AG04449 (cell line): Measurements from ENCODE around the gene TRAPPC5.

Source experiments
- CTCF ChIA-PET: fragments of 350-600 bp; formaldehyde crosslinking; extraction: SDS; loops from one replicate; lab custom pipeline; 2021; ENCODE audit warnings: antibody characterized with exemption; lab: Yijun Ruan, JAX
- POLR2A ChIA-PET: fragments of 400-600, 350-600 bp; formaldehyde crosslinking; extraction: SDS; loops from one replicate; lab custom pipeline; 2020; ENCODE audit warnings: antibody characterized with exemption, inconsistent platforms; lab: Yijun Ruan, JAX
- DNase-seq: peaks from one replicate; pipeline ENCODE4 v3.0.0-alpha.2; 2010; ENCODE audit warnings: low read depth, low spot score
- H3K4me3 ChIP-seq: 2 replicates; pipeline ENCODE4 v1.5.1; 2011; ENCODE audit warnings: low read depth, mild to moderate bottlenecking, control low read depth, low read length
- TF ChIP-seq, protein P1 (sequence below): IDR thresholded peaks from one replicate; pipeline ENCODE4 v1.5.1; 2011; ENCODE audit warnings: mild to moderate bottlenecking, moderate library complexity, low read length, control low read depth, inconsistent platforms; ENCODE audit not compliant: insufficient read depth; ENCODE audit errors: missing control alignments

TRAPPC5 gene

DNA sequence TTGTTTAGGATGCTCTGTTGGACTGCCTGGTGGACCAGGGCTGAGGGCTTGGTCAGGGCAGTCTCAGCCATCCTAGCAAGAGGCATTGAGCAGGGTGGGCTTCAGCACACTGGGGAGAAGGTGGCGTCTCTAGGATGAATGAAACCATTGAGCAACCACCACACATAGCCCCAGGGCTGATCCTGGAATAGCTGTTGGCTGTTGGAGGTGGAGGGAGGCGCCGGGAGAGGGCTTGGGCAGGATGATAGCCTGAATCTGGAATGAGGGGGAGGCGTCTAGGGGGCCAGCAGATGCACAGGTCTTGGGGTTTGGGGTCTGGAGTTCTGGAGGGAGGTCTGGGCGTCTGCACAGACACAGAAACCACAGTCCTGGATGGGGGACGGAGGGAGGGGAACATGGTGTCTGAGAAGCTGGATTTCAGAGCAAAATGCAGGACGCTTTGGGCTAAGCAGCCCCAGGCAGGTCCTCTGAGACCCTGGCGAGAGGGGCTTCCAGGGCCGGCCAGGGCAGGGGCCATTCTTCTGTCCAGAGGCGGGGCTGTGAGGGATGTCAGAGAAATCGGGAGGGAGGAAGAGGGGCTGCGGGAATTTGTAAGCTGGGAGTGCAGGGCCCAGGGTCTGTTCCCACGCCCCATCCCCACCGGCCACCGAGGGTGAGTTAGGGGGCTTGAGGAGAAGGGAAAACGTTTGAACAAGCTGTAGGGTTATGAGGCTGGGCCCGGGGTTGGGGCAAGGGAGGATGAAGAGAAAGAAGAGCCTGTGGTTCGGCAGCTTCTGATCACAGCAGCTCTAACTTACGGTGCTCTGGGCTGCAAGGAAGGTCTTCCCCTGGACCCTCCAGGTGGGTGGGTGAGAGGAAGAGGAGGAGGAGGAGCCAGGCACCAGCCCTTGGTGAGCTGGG lies 5.2 kb downstream of the TRAPPC5 start:
- ChIA-PET POLR2A (interaction anchor here (0.7 to 1.0 kb wide), 2 partner anchors 18 to 163 kb away, joined by 3 read pairs; partner anchors contain the start of gene MCOLN1), CTCF (interaction anchor here (1.3 to 3.2 kb wide), 4 partner anchors 114 to 331 kb away, joined by 3 to 14 read pairs (median 8); no protein-coding TSS in a partner anchor)
- no peak overlapping the region for H3K4me3 ChIP-seq
- DNase-seq, result no peak
- TF ChIP-seq, protein P1, sequence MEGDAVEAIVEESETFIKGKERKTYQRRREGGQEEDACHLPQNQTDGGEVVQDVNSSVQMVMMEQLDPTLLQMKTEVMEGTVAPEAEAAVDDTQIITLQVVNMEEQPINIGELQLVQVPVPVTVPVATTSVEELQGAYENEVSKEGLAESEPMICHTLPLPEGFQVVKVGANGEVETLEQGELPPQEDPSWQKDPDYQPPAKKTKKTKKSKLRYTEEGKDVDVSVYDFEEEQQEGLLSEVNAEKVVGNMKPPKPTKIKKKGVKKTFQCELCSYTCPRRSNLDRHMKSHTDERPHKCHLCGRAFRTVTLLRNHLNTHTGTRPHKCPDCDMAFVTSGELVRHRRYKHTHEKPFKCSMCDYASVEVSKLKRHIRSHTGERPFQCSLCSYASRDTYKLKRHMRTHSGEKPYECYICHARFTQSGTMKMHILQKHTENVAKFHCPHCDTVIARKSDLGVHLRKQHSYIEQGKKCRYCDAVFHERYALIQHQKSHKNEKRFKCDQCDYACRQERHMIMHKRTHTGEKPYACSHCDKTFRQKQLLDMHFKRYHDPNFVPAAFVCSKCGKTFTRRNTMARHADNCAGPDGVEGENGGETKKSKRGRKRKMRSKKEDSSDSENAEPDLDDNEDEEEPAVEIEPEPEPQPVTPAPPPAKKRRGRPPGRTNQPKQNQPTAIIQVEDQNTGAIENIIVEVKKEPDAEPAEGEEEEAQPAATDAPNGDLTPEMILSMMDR, result no peak

GRCh38 chr19:7687177-7687576 lies 6.5 kb downstream of the TRAPPC5 start:
- CTCF ChIA-PET, result no interaction called here
- TF ChIP-seq, protein P1, result no peak
- H3K4me3 ChIP-seq, result no peak overlapping the region
- POLR2A ChIA-PET, result no interaction called here
- DNase-seq, result no peak

GRCh38 chr19:7689165-7689564 lies 8.5 kb downstream of the TRAPPC5 start:
- ChIA-PET POLR2A (no interaction called here), CTCF (interaction anchor here (2.0 kb wide), 1 partner anchor 9 kb away, joined by 14 read pairs; the partner anchor contains the start of gene TRAPPC5)

DNA sequence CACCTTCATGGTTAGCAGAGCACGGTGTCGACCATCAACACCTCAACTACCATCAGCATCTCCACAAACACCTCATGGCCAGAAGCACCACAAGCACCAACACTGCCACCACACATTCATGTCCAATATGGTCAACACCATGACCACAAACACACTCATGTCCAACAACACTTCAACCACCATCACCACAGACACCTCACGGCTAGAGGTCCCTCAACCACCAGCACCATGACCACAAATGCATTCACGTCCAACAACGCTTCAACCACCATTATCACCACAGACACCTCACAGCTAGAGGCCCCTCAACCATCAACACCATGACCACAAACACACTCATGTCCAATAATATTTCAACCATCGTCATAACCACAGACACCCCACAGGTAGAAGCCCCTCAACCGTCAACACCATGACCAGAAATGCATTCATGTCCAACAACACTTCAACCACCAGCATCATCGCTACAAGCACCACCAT lies 10.2 kb downstream of the TRAPPC5 start:
- no peak for DNase-seq
- H3K4me3 ChIP-seq, result no peak overlapping the region
- ChIA-PET CTCF (interaction anchor here (2.0 kb wide), 1 partner anchor 10 kb away, joined by 14 read pairs; the partner anchor contains the start of gene TRAPPC5), POLR2A (no interaction called here)
- TF ChIP-seq, protein P1, result no peak

More at GRCh38 chr19:7689165-7689564, 8.5 kb downstream of the TRAPPC5 start:
- no peak overlapping the region for H3K4me3 ChIP-seq
- TF ChIP-seq, protein P1, result no peak
- DNase-seq, result no peak

DNA sequence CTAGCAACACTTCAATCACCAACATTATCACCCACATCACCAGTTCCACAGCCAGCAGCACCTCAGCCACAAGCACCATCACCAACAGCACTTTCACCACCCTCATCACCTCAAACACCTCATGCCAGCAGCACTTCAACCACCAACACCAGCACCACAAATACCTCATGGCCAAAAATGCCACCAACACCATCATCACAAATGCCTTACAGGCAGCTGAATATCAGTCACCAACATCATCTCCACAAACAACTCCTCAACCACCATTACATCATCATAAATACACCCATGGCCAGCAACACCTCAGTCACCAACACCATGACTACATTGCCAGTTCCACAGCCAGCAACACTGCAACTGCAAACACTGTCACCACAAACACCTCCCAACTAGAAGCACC lies 10.9 kb downstream of the TRAPPC5 start:
- TF ChIP-seq, protein P1, result no peak
- POLR2A ChIA-PET, result no interaction called here
- CTCF ChIA-PET, result no interaction called here
- H3K4me3 ChIP-seq, result no peak overlapping the region
- no peak for DNase-seq
